Astrocyte (in vitro differentiated cells and primary cell): ENCODE results near the gene TMEM165. TPM values are rescaled to one million over a fixed set of nuclear protein-coding genes. Genes with fewer than 3 reads are reported as not detected.
"Not testable (repeated sequence)": the region's sequence is repeated elsewhere in the genome, so short reads cannot be mapped to it uniquely, and the experiment has no call there.

ENCODE experiments used
- DNase-seq: peaks from one replicate; pipeline ENCODE4 v3.0.0-alpha.2; 2010; ENCODE audit warnings: low read depth
- FAIRE-seq: peaks from 2 replicates; lab custom pipeline; 2011; peaks lifted over from hg19 to GRCh38; lab: Jason Lieb, UNC
- H2AFZ ChIP-seq: 2 replicates; pipeline ENCODE4 v1.6.0; 2012; ENCODE audit warnings: low read depth, low read length, inconsistent platforms
- H3K27ac ChIP-seq: 2 replicates; pipeline ENCODE4 v1.5.1; 2011; ENCODE audit warnings: low read depth, low read length, inconsistent platforms
- H3K27me3 ChIP-seq: 2 replicates; pipeline ENCODE4 v1.6.0; 2011; ENCODE audit warnings: low read length, inconsistent platforms; ENCODE audit not compliant: insufficient read depth
- H3K36me3 ChIP-seq: 2 replicates; pipeline ENCODE4 v1.5.1; 2011; ENCODE audit warnings: low read length, inconsistent platforms; ENCODE audit not compliant: insufficient read depth
- H3K4me1 ChIP-seq: 2 replicates; pipeline ENCODE4 v1.5.1; 2011; ENCODE audit warnings: low read length, inconsistent platforms; ENCODE audit not compliant: insufficient read depth
- H3K4me2 ChIP-seq: 2 replicates; pipeline ENCODE4 v1.6.0; 2012; ENCODE audit warnings: low read length, inconsistent platforms
- H3K4me3 ChIP-seq: 2 replicates; pipeline ENCODE4 v1.5.1; 2011; ENCODE audit warnings: low read depth, mild to moderate bottlenecking, low read length, inconsistent platforms; ENCODE audit not compliant: insufficient read depth
- H3K79me2 ChIP-seq: 2 replicates; pipeline ENCODE4 v1.6.0; 2012; ENCODE audit warnings: mild to moderate bottlenecking, low read length, inconsistent platforms; ENCODE audit not compliant: insufficient read depth
- H3K9ac ChIP-seq: 2 replicates; pipeline ENCODE4 v1.6.0; 2012; ENCODE audit warnings: mild to moderate bottlenecking, low read length, inconsistent platforms
- H3K9me3 ChIP-seq: 2 replicates; pipeline ENCODE4 v1.5.1; 2012; ENCODE audit warnings: low read depth, mild to moderate bottlenecking, low read length, inconsistent platforms; ENCODE audit not compliant: insufficient read depth
- H4K20me1 ChIP-seq: 2 replicates; pipeline ENCODE4 v1.6.0; 2012; ENCODE audit warnings: low read length, inconsistent platforms; ENCODE audit not compliant: insufficient read depth
- H3K27ac Mint-ChIP-seq: one replicate; pipeline ENCODE4 v1.8.0; 2021; ENCODE audit warnings: mild to moderate bottlenecking, mixed read lengths; ENCODE audit not compliant: unreplicated experiment
- H3K27me3 Mint-ChIP-seq: one replicate; pipeline ENCODE4 v1.8.0; 2021; ENCODE audit warnings: low read depth, mixed read lengths; ENCODE audit not compliant: unreplicated experiment
- H3K36me3 Mint-ChIP-seq: one replicate; pipeline ENCODE4 v1.8.0; 2021; ENCODE audit warnings: low read depth, mixed read lengths; ENCODE audit not compliant: unreplicated experiment
- H3K4me1 Mint-ChIP-seq: one replicate; pipeline ENCODE4 v1.8.0; 2021; ENCODE audit warnings: low read depth, mixed read lengths; ENCODE audit not compliant: unreplicated experiment
- H3K4me3 Mint-ChIP-seq: one replicate; pipeline ENCODE4 v1.8.0; 2021; ENCODE audit warnings: mild to moderate bottlenecking, moderate library complexity, mixed read lengths; ENCODE audit not compliant: unreplicated experiment
- H3K9me3 Mint-ChIP-seq: one replicate; pipeline ENCODE4 v1.8.0; 2021; ENCODE audit warnings: mild to moderate bottlenecking, mixed read lengths; ENCODE audit not compliant: unreplicated experiment
- EZH2 ChIP-seq: IDR thresholded peaks from 2 replicates; pipeline ENCODE4 v1.6.1; 2012; ENCODE audit warnings: mild to moderate bottlenecking, low read length, inconsistent platforms; ENCODE audit not compliant: insufficient read depth
- total RNA-seq: library from RNA; stranded (reverse); gene quantifications from 2 replicates; pipeline ENCODE4 v1.2.1, GENCODE V29; 2021
- TF ChIP-seq, protein P1 (sequence below): IDR thresholded peaks from 2 replicates; pipeline ENCODE4 v1.5.1; 2011; ENCODE audit warnings: low read depth, mild to moderate bottlenecking, inconsistent platforms, low read length, moderate library complexity; ENCODE audit not compliant: insufficient read depth

TMEM165 gene
- total RNA-seq, 1 donor from 2014 or later: 130 TPM

DNA sequence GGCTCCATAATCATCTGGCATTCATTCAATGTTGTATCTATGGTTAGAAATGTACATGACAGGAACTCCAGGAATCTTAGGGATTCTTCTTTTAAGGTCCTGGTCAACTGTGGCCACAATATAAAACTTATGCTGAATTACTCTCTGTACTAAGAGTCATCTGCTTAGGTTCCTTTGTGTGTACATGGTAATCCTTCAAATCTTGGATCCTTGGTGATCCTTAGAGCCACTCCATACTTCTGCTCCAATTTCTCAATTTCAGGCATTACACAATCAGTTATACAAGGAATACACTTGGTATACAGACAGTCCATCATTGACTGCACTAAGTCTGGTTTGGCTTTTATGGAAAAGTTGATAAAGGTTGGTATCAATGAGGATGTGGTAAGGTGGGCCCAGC lies 43.9 kb upstream of the TMEM165 start:
- peaks cover 16% of the 10 kb centered on the region for H3K4me1 Mint-ChIP-seq
- H3K9me3 Mint-ChIP-seq: no peaks in the 10 kb centered on the region
- Histone ChIP-seq H3K27me3 (no peaks in the 10 kb centered on the region), H3K4me3 (no peak overlapping the region), H4K20me1 (no peaks in the 10 kb centered on the region), H3K9me3 (no peaks in the 10 kb centered on the region), H3K36me3 (no peaks in the 10 kb centered on the region), H3K79me2 (no peaks in the 10 kb centered on the region), H3K4me2 (no peak overlapping the region), H3K27ac (no peak overlapping the region), H3K9ac (no peak overlapping the region), H3K4me1 (peaks cover 12% of the 10 kb centered on the region), H2AFZ (no peak overlapping the region)
- DNase-seq (no peak), FAIRE-seq (no peak)
- H3K27ac Mint-ChIP-seq: no peak overlapping the region
- no peaks in the 10 kb centered on the region for H3K27me3 Mint-ChIP-seq
- no peak overlapping the region for H3K4me3 Mint-ChIP-seq
- peaks cover 23% of the 10 kb centered on the region for H3K36me3 Mint-ChIP-seq
- TF ChIP-seq, protein P1, sequence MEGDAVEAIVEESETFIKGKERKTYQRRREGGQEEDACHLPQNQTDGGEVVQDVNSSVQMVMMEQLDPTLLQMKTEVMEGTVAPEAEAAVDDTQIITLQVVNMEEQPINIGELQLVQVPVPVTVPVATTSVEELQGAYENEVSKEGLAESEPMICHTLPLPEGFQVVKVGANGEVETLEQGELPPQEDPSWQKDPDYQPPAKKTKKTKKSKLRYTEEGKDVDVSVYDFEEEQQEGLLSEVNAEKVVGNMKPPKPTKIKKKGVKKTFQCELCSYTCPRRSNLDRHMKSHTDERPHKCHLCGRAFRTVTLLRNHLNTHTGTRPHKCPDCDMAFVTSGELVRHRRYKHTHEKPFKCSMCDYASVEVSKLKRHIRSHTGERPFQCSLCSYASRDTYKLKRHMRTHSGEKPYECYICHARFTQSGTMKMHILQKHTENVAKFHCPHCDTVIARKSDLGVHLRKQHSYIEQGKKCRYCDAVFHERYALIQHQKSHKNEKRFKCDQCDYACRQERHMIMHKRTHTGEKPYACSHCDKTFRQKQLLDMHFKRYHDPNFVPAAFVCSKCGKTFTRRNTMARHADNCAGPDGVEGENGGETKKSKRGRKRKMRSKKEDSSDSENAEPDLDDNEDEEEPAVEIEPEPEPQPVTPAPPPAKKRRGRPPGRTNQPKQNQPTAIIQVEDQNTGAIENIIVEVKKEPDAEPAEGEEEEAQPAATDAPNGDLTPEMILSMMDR: no peak
- TF ChIP-seq EZH2: no peak

- Histone ChIP-seq H2AFZ (no peak overlapping the region), H4K20me1 (no peaks in the 10 kb centered on the region), H3K36me3 (no peaks in the 10 kb centered on the region), H3K79me2 (no peaks in the 10 kb centered on the region), H3K4me3 (no peak overlapping the region), H3K4me2 (no peak overlapping the region), H3K9ac (no peak overlapping the region), H3K9me3 (no peaks in the 10 kb centered on the region), H3K4me1 (peaks cover 15% of the 10 kb centered on the region), H3K27me3 (no peaks in the 10 kb centered on the region), H3K27ac (no peak overlapping the region)
- Mint-ChIP-seq H3K27me3 (no peaks in the 10 kb centered on the region), H3K36me3 (peaks cover 23% of the 10 kb centered on the region), H3K27ac (no peak overlapping the region), H3K9me3 (no peaks in the 10 kb centered on the region), H3K4me3 (no peak overlapping the region), H3K4me1 (peaks cover 15% of the 10 kb centered on the region)
- TF ChIP-seq, protein P1: no peak
- TF ChIP-seq EZH2: no peak
- FAIRE-seq: no peak
- DNase-seq: no peak
Observed at GRCh38 chr4:55352726-55353125, 43.0 kb upstream of the TMEM165 start.

DNA sequence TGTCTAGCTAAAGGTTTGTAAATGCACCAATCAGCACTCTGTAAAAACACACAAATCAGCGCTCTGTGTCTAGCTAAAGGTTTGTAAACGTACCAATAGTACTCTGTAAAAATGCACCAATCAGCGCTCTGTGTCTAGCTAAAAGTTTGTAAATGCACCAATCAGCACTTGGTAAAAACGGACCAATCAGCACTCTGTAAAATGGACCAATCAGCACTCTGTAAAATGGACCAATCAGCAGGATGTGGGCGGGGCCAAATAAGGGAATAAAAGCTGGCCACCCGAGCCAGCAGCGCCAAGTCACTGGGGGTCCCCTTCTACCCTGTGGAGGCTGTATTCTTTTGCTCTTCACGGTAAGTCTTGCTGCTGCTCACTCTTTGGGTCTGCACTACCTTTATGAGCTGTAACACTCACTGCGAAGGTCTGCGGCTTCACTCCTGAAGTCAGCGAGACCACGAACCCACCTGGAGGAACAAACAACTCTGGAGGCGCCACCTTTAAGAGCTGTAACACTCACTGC lies 42.5 kb upstream of the TMEM165 start:
- H3K36me3 ChIP-seq, FAIRE-seq, H3K27me3 Mint-ChIP-seq, H3K9ac ChIP-seq, H3K4me2 ChIP-seq, H3K9me3 ChIP-seq, H3K4me3 ChIP-seq, H4K20me1 ChIP-seq, H3K4me3 Mint-ChIP-seq, H3K27ac ChIP-seq, H2AFZ ChIP-seq, H3K79me2 ChIP-seq, H3K9me3 Mint-ChIP-seq, DNase-seq, H3K27ac Mint-ChIP-seq, H3K27me3 ChIP-seq: not testable (repeated sequence)
- Mint-ChIP-seq H3K36me3 (peaks cover 23% of the 10 kb centered on the region), H3K4me1 (peaks cover 11% of the 10 kb centered on the region)
- peaks cover 19% of the 10 kb centered on the region for H3K4me1 ChIP-seq
